COLO668 (cell line): Measurements from ENCODE around the gene ANO2.
"Not testable (repeated sequence)": the region's sequence is repeated elsewhere in the genome, so short reads cannot be mapped to it uniquely, and the experiment has no call there.

Experiments
- DNase-seq: peaks from one replicate; lab custom pipeline; 2025; ENCODE audit not compliant: unreplicated experiment; lab: John Stamatoyannopoulos, UW

The ANO2 gene

GRCh38 chr12:5889381-5890047 is 55.5 kb downstream of the ANO2 start:
- no peak for DNase-seq

- no peak for DNase-seq
Measured at GRCh38 chr12:5888816-5889315, 56.2 kb downstream of the ANO2 start.

- not testable (repeated sequence) for DNase-seq
Measured at GRCh38 chr12:5887819-5888218, 57.2 kb downstream of the ANO2 start.

- DNase-seq, result no peak
Measured at GRCh38 chr12:5884866-5885265, 60.2 kb downstream of the ANO2 start.

GRCh38 chr12:5884285-5884684 is 60.8 kb downstream of the ANO2 start:
- no peak for DNase-seq

- DNase-seq, result no peak
Measured at GRCh38 chr12:5882511-5883190, 62.4 kb downstream of the ANO2 start.

- DNase-seq, result no peak
Measured at GRCh38 chr12:5881666-5882065, 63.4 kb downstream of the ANO2 start.

- no peak for DNase-seq
Measured at GRCh38 chr12:5881101-5881606, 63.9 kb downstream of the ANO2 start.

GRCh38 chr12:5875851-5876250 is 69.2 kb downstream of the ANO2 start:
- no peak for DNase-seq

- DNase-seq, result no peak
Measured at GRCh38 chr12:5874514-5874913, 70.5 kb downstream of the ANO2 start.

- DNase-seq, result no peak
Measured at GRCh38 chr12:5873281-5873919, 71.7 kb downstream of the ANO2 start.

- no peak for DNase-seq
Measured at GRCh38 chr12:5872745-5873144, 72.3 kb downstream of the ANO2 start.

GRCh38 chr12:5871741-5872140 is 73.3 kb downstream of the ANO2 start:
- no peak for DNase-seq

GRCh38 chr12:5870183-5870582 is 74.9 kb downstream of the ANO2 start:
- DNase-seq, result no peak

- DNase-seq, result no peak
Measured at GRCh38 chr12:5868625-5869295, 76.3 kb downstream of the ANO2 start.

GRCh38 chr12:5865397-5865796 is 79.7 kb downstream of the ANO2 start:
- no peak for DNase-seq

- DNase-seq, result no peak
Measured at GRCh38 chr12:5864972-5865371, 80.1 kb downstream of the ANO2 start.

GRCh38 chr12:5864301-5864700 is 80.8 kb downstream of the ANO2 start:
- DNase-seq, result no peak

GRCh38 chr12:5861416-5861815 is 83.6 kb downstream of the ANO2 start:
- DNase-seq, result no peak

- DNase-seq, result no peak
Measured at GRCh38 chr12:5856692-5857091, 88.4 kb downstream of the ANO2 start.

- no peak for DNase-seq
Measured at GRCh38 chr12:5846950-5847349, 98.1 kb downstream of the ANO2 start.
